GM18508 (cell line): ENCODE data around the gene SLC25A33.
"Not testable (repeated sequence)": the region's sequence is repeated elsewhere in the genome, so short reads cannot be mapped to it uniquely, and the experiment has no call there.

Experiments
- ATAC-seq: cut with Tn5 transposase; IDR thresholded peaks from one replicate; pipeline ENCODE4 v1.9.1; 2021; ENCODE audit warnings: moderate number of reproducible peaks; ENCODE audit not compliant: insufficient read depth, unreplicated experiment

The SLC25A33 gene

DNA sequence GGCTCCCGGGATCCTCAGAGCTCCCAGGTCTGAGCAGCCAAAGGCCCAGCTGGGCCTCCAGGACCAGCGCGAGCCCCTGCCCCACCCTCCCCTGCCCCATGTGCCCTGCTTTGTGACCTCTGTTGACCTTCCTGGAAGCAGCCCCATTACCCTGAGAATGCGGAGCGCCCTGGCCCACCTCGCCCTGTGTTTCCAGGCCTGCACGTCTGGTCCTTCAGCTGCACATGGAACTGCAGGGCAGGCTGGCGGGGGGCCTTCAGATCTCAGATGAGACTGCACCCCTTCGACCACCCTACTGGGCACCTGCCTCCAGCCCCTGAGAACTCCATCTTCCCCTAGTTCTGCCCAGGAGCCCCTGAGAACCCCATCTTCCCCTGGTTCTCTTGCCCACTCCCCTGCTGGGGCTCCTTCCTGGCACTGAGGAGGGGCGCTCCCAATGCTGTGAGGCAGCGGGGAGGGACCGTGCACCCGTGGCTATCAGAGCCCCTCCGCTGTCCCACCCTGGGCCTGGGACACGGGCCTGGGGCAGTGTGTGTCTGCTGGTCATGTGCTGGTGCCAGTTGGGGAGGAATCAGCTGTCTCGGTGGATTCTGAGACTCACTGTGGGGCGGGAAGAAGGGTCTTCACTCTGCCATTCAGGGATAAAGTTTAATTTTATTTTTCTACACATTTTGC, 74.5 kb downstream of the SLC25A33 start:
- ATAC-seq, result no peak

GRCh38 chr1:9615316-9616063, 76.2 kb downstream of the SLC25A33 start:
- no peak for ATAC-seq

DNA sequence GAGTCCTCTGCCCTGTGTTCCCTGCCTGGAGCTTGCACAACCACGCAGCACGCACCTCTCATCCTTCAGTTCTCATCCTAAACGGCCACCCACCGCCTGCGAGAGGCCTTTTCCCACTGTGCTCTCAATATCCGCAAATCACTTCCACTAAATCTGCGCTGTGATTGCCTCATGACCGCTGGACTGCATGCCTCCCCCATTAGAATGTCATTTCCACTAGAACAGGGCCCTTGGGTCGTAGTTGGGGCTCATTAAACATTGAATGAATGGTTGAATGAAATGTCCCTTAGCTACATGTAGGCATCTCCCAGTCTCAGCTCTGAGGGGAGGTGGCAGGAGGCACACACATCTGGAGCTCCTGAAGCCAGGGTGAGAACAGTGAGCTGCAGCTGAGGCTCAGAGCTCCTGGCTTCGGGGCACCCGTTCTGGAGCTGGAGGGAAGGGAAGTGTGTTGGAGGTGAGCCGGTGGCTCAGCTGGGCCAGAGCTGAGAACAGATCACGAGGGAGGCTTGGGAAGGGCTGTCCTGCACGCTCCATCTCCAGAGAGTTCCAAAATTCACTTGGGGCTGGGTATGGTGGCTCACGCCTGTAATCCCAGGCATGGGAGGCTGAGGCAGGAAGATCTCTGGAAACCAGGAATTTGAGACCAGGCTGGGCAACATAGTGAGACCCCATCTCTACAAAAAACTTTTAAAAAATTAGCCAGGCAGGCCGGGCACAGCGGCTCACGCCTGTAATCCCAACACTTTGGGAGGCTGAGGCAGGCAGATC, 79.8 kb downstream of the SLC25A33 start:
- ATAC-seq, result no peak

GRCh38 chr1:9621032-9621431, 81.8 kb downstream of the SLC25A33 start:
- no peak for ATAC-seq

GRCh38 chr1:9624081-9624480, 84.8 kb downstream of the SLC25A33 start:
- ATAC-seq, result no peak

DNA sequence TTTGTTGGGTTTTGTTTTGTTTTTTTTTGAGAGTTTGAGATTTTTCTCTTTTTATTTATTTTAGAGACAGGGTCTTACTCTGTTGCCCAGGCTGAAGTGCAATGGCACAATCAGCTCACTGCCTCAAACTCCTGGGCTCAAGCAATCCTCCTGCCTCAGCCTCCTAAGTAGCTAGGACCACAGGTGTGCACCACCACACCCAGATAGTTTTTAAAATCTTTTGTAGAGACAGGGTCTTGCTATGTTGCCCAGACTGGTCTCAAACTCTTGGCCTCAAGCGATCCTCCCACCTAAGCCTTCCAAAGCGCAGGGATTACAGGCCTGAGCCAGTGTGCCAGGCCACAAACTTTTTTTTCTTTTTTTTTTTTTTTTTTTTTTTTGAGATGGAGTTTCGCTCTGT, 85.8 kb downstream of the SLC25A33 start:
- ATAC-seq, result not testable (repeated sequence)

DNA sequence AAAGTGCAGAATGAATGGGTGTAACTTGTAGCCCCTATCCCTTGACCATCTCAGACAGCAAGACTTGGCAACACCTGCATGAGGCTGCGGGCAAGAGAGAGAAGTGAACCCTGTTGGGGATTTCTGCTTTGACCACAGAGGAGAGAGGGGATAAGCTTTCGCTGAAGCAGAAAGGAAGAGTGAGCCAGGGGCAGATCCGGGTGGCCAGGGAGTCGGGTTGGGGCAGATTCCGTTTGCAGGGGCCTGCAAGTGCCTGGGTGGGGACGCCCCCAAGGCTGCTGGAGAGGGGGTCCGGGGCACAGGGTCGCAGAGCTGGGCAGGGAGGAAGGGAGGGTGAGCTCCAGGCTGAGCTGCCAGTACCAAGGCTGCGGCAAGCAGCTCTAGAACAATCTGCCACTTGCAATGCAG, 86.9 kb downstream of the SLC25A33 start:
- ATAC-seq, result peak; percentile 35

DNA sequence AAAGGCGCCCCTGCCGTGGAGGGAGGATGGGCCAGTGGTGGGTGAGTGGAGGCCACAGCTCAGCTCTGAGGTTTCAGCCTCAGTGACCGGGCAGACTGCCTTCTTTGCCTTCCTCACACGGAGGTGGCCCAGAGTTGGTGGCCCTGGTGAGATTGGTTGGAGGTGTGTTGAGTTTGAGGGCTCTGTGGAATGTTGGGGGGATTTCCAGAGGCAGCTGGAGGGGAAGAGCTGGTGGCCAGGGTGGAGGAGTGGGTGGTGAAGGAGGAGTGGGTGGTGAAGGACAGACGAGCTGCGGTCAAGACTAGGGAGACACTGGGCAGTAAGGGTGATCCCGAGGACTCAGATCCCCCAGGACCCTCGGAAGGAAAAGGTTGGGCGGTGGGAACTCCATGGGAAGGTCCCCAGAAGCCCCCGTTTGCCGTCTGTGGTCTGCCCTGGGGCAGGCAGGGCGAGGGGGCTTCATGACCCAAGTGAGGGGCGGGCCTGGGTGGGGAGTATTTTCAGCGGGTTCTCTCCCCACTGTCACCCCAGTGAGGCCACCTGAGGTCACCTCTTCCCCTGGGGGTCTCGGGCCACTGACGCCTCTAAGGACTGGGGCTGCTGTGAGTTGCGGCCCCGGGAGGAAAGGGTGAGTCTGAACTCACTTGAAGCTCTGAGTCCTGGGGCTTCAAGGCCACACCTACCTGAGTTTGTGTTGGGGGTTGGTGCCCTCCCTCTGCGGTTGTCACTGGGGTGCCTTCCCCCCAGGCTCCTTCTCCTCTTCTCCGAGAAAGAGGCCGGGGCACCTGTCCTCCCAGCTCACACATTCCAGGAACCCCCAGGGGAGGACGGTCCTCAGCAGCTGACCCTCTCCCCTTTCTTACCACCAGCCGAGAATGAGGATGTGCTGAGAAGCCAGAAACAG, 89.5 kb downstream of the SLC25A33 start:
- ATAC-seq, result no peak

- no peak for ATAC-seq
Measured at GRCh38 chr1:9629445-9630201, 90.4 kb downstream of the SLC25A33 start.

GRCh38 chr1:9630331-9631111, 91.3 kb downstream of the SLC25A33 start:
- no peak for ATAC-seq

DNA sequence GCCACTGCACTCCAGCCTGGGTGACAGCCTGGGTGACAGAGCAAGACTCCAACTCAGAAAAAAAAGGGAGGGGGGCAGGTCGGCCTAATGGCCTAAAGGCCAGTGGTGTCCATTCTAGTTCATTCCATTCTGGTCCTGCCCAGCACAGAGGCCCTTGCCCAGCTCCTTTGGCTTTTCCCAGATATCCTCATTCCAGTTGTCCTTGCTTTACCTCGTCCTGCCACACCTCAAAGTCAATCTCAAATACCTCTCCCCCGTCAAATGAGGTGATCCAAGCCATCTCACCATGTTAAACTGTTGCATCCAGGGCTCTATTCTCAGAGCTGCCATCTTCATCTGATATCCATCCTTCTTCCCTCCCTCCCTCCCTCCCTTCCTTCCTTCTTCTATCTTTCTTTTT, 92.3 kb downstream of the SLC25A33 start:
- no peak for ATAC-seq

- ATAC-seq, result no peak
Measured at GRCh38 chr1:9633493-9633892, 94.2 kb downstream of the SLC25A33 start.

DNA sequence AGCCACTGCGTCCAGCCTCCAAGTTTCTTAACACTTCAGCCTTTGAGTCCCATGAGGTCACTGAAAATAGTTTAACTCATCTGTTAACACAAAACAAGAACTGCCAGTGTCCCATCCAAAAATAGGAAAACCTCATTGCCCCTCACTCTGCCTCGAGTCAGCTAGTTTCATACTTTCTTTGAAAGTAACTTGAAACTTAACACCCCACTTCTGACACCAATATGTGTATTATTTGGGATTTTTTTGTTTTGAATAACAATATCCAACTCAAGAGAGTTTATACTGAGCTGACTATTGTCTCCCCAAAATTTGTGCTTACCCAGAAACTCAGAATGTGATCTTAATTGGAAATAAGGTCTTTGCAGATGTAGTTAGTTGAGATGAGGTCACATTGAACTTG, 95.3 kb downstream of the SLC25A33 start:
- ATAC-seq, result no peak
